CD4-positive, alpha-beta T cell treated with Interferon gamma for 1 hour (primary cell): ENCODE measurements around the gene SPOCK3.

Source experiments
- DNase-seq: peaks from one replicate; pipeline ENCODE4 v3.0.0-alpha.2; 2020

Gene SPOCK3

DNA sequence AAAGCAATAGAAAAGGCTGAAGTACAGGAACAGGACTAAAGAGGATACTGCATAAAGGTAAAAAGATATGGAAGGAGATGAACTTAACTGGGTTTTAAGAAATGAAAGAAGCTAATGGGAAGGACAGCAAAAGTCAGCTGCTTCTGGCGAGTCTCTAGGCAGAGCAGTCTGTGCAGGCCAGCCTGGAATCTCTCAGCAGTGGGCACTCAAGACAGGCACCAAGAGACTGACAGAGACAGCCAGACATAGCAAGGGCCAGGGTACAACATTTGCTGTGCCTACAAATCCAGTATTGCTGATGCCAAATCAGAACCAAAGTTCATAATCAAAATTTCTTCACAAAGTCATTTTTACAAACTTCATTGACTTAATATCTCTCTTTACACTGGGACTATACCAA, 62.4 kb downstream of the SPOCK3 start:
- DNase-seq: no peak

DNA sequence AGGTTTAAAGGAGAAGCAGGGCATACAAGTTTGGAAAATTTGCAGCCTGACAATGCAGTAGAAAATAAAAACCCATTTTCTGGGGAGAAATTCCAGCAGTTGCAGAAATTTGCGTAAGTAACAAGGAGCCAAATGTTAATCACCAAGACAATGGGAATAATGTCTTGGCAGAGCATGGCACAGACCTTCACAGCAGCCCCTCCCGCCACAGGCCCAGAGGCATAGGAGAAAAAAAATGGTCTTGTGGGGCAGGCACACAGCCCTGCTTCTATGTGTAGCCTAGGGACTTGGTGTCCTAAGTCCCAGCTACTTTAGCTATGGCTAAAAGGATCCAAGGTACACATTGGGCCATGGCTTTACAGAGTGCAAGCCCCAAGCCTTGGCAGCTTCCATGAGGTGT, 65.7 kb downstream of the SPOCK3 start:
- DNase-seq: no peak

DNA sequence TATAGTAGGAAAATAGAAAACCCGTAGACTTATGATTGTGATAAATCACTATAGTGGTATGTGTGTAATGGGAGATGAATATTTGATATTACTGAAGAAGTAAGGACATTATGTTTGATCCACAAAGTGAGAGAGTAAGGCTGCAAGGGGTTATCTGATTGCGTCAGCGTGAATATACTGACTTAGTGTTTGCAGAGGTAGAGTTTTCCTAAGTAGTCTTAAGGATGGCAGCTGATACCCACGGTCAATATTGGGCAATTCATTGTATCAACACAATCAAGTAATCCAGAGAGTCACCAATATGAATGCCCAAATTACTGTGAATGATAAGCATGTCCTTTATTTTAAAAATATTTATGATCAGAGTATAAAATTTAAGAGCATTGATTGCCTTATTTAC, 83.7 kb downstream of the SPOCK3 start:
- DNase-seq: no peak

DNA sequence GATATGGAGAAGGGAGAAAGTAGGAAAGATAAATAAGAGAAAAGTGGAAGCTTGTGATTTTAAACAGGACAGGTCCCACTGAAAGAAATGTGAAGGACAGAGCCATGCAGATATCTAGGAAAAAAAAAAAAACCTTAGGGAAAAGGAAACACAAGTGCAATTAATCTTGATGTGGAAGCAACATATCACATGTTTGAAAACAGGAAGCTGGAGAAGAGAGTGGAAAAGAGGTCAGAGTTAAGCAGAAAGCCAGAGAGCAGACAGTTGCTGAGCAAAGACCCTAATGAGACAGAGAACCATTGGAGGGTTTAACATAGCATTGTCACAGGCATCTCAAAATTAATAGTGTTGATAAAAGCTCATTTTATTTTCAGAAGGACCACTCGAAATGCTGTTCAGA, 89.7 kb downstream of the SPOCK3 start:
- DNase-seq: no peak

DNA sequence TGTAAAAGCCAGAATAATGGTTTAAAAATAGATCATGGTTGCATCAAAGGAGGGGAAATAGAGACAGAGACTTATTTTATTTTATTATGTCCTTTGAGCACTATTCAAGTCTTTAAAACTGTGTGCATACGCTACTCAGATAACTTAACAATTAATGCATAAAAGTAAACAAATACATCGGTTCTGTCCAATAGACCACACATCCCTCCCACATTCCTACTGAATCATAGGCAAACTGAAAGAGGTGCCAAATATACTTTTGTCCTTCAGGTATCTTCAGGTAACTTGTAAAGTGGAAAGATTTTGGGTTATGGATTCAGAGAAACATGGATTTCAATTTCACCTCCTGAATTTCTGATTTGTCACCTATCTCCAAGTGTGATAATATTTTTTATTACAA, 91.3 kb downstream of the SPOCK3 start:
- DNase-seq: no peak

DNA sequence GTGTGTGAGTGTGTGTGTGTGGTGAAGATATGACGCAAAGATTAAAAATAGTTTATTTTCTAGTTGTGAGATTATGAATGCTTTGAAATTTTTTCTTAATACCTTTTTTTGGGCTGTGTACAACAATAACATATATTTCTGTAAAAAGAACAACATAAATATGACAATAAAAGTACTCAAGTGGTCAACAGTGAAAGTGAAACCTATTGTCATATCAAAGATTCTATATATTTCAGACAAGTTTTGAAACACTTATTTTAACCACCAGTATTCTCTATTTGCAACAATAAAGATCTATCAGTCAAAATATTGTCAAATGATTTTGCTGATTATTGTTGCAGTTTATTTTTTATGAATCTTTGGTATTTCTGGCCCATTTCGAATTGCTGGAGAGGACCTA, 98.0 kb downstream of the SPOCK3 start:
- DNase-seq: no peak

DNA sequence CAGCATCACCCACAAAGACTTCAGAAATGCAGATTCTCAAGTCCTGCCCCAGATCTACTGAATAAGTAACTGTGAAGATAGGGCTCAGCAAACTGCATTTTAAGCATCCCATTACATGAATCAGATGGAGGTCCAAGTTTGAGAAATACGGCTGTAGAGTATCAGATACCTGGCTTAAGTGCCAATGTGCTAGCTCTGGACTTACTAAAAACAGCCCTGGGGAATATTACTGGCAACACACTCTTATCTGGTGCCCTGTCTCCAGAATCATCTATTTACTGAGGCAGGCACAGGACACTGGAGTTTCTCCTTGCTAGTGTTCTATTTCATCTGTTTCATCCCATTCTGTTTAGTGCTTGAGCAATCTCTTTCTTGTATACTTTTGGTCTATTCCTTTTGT, 105.1 kb downstream of the SPOCK3 start:
- no peak for DNase-seq

DNA sequence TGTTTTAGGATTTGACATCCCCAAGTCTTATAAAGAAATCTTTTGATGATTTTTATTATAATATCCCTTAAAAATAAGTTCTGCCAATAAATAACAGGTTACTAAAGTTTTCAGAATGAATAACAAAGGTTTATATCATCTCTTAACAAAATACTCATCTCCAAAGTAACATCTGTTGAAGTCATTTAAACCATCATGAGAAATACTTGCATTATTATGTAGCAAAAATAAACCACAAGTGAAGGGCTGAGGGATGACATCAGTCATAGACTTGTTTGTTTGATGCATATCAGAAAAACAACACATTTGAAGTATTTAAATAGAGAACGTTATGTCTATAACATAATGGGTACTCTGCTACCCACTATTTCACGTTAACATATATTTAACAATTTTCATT, 114.9 kb downstream of the SPOCK3 start:
- DNase-seq: no peak

DNA sequence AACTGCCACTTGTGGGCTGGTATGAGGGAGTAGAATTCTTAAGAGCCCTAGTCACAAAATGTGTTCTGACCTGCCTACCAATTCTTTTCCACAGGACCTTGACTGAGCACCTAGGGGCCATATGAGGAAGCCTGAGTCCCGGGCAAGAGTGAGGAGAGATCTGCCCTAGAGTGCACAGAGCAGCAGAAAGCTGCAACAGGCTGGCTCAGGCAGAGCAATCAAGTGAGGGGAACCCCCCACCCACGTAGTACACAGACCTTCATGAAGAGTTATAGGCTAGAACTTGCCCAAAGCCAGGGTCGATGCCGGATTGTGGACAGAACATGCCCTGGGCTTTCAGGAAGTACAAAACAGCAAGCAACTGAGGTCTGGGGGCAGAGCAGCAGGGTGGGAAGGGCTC, 117.0 kb downstream of the SPOCK3 start:
- no peak for DNase-seq

DNA sequence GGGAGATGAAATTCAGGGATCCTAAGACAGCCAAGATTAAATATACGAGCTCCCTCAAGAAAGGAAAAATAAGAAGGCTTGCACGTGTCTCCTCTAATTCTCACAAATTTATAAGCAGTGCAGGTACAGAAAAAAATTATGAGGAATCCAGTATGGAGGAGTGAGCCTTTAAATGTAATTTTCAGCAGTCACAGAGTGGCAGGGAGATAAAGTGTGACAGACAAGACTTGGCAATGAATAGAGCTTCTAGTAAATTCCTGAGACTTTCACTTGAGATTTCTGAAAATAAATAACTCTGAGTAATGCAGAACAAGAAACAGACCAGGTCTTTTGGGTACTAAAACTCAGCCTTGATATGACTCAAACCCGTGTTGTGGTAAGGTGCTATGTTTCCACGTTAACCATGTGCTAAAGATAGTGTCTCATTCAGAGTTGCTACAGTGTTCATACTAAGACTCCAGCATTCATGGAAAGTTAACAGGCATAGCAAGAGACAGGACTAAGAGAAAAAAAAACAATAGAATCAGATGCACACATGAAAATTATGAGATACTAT, 119.8 kb downstream of the SPOCK3 start:
- DNase-seq: no peak

DNA sequence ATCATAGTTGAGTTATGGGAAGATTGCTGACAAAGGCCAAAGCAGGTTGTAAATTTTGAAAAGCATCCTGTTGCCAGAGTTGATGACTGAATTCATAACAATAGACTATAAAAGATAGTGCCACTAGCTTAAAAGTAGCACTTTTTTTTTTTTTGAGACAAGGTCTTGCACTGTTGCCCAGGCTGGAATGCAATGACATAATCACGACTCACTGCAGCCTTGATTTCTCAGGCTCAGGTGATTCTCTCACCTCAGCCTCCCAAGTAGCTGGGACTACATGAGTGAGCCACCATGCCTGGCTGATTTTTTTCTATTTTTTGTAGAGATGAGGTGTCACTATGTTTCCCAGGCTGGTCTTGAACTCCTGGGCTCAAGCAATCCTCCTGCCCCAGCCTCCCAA, 122.7 kb downstream of the SPOCK3 start:
- no peak for DNase-seq

DNA sequence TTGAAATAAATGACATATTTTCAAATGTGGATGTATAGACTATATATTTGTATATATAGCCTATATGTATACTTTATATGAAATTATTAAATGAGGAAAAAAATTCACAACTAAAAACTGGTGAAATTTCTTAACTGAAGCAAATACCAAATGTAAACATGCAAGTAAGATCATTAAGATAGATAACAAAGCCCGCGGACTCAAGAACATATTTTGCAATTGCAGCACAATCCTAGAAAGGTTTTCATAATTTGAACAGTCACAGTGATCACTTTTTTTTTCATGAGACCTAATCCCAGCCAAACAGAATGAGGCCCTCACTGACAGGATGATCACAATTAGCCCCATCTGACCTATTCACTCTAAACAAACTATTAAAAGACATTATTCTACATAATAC, 123.2 kb downstream of the SPOCK3 start:
- no peak for DNase-seq

DNA sequence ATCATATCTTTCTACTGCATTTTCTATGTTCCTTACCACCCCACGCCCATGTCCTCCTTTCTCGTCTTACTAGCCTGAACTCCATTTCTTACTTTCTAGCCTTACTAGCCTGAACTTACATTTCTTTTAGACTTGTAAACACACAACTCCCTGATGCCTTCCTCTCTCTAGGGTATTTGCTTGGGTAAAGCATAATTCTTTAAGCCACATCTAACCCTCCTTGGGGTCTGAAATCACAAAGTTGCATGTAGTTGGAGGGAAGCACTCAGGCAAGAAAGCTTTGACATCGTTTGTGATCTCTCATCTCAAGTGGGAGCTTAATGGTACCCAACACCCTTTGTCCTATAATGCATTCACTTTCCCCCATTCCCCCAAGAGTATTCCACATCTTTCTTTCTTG, 124.4 kb downstream of the SPOCK3 start:
- no peak for DNase-seq

DNA sequence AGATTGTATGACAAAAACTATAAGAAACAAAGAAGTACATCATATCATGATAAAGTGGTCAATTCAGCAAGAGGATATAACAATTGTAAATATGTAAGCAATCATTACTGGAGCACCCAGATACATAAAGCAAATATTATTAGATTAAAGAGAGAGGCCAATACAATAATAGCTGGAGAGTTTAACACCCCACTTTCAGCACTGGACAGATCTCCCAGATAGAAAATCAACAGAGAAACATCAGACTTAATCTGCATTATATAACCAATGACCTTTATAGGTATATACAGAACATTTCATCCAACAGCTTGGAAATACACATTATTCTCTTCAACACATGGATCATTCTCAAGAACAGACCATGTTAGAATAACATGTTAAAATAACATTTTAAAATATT, 128.4 kb downstream of the SPOCK3 start:
- DNase-seq: no peak

DNA sequence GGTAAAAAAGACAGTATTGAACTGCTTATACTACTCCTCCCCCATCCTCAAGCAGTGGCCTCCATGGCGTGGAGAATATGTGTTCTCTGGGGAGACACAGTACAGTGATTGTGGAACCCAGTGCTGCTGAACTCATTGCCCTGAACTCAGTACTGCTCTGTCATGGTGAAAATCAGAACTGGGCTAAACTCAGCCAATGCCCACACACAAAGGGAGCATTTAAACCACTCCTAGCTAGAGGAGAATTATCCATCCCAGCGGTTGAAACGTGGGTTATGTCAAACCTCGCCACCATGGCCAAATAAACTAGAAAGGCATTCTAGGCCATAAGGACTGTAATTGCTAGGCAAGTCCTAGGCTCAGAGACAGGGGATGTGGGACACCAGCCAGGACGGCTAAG, 131.8 kb downstream of the SPOCK3 start:
- no peak for DNase-seq

DNA sequence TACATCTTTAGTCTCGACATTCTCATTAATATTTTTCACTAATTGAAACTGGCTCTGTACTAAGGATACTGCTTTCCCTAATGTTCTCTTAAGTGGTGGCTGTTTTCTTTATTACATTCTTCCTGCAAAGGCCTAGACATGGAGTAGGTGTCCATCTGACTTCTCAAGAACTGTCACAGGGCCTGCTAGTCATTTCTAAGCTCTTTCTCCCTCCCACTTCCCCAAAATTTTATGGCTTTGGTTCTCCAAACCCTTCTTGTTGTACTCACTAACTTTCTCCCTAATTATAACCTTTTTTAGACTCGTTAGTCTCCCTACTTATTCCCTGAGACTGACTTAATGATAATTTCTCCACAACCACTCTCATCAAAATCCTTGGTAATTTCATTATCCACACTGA, 133.3 kb downstream of the SPOCK3 start:
- DNase-seq: no peak

DNA sequence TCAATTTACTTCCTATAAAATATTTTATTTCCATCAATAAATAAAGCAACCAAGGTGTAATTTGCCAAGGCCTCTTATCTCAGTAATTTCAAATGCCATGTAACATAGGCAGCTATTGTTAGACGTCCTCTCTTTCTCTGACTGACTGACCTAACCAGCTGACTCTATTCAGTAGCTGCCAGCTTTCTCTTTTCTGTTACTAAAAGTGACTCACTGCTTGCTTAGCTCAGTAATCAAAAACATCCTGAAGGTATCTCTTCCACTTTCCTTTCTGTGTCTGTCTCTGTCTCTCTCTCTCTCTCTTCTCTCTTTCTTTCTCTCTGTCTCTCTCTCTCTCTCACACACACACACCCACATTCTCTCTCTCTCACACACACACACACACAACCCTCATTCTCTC, 134.2 kb downstream of the SPOCK3 start:
- no peak for DNase-seq

DNA sequence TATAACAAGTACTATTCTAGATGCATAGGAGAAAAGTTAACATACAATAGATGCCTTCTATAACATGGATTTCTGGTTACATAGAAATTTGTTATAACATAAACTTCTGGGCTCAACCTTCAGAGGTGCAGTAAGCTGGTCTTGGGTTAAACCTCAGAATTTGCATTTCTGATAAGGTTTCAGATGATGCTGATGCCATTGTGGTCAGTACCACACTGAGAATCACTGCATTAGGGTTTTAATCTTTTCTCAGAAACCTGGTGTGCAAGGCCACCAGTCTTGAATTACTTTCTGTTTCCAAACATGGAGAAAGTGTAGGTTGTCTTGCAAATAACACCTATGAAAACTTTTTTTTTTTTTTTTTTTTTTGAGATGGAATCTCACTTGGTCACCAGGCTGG, 146.2 kb downstream of the SPOCK3 start:
- DNase-seq: no peak

DNA sequence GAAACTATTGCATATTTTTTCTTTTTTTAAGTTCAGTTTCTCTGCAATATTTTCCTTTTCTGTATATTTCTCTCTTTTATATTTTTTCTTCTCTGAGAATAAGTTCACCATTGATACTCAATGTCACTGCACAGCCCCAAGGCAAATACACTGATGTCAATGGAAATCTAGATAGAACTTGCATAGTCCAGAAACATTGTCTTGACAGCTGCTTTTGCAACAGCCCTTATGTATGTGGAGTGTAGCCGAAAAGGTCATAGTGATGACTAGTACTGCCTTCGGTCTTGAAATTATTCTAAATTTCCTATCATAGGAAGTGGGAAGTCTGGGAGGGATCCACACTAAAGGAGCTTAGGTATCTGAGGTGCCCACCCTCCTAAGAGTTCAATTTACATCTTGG, 150.0 kb downstream of the SPOCK3 start:
- no peak for DNase-seq

DNA sequence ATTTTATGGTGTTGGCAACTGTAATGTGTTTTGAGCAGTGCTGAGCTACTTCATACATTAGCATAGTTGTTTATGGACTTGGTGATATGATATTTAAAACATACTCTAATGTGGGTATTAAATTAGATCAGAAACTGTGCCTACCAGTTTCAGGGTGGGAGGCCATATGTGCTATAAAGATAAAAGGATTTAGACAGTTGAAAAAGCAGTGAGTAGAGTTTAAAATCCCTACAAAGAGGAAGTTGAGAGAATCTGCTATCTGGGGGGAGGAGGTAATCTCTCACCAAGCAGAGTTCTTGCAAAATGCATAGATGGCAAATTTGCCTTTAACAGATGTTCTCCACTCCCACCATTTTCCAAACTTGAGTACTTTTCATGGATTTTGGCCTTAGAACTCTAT, 154.5 kb downstream of the SPOCK3 start:
- no peak for DNase-seq

DNA sequence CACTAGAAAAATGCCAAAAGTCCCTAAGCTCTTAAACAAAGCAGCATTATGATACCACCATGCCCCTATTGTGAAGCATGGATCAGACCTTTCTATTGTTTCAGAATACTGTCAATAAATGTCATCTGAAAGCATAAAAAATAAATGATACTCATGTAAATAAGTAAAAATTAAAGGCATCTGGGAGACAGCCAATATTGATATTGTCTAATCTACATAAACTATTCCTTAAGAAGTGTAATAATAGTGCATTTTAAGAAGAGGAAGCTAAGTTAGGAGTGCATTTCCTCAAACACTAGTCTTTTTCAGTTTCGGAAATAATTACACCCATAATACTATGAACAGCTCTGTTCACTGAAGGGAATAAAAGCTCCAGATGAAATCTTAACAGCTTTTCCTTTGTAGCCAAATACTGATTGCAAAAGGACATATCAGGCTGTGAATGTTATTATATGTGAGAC, 181.6 kb downstream of the SPOCK3 start:
- DNase-seq: no peak

DNA sequence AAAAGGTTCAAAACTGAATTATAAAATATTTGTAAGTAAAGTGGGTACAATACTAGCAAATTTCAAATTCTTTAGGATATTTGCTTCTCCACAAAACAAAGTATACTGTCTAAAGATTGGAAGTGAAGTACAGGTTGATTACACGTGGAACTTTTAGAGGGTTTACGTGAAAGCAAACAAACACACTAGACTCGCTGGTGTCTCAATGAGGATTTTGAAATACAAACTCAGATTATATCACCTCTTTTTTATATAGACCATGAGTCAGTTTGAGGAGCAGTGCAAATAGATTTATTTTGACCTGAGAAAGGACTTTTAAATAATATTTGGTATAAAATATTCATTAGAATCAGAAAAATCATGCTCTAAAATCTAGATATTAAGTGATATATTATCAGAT, 185.0 kb downstream of the SPOCK3 start:
- no peak for DNase-seq

DNA sequence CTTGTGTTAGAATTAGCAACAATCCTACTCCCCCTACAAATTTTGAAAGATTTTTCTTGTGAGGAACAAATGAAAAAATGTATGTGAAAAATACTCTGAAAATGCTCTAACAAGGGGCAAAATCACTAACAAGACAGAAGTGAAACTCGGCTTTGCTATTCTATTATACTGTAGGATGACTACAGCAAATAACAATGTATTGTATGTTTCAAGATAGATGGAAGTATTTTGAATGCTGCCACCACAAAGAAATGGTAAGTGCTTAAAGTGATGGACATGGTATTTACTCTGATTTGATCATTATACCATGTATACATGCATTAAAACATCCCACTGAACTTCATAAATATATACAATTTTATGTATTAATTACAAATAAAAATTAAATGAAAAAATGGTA, 192.8 kb downstream of the SPOCK3 start:
- DNase-seq: no peak

DNA sequence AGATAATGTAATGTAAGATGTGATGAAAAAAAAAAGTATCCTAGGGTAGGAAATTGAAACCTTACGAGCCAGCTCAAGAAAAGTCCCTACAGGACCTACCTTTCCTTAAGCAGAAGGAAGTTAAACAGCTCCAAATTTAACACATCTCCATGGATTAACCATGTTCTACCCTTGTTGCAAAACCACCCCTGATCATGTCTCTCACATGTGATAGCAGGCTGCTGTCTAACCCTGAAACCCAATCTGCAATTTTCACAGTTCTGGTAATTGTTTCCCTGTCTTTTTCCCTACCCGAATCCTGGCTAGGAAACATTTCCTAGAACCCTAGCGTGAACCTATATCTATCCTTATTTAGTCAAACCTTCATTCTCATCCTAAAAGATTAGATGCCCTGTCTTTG, 198.9 kb downstream of the SPOCK3 start:
- no peak for DNase-seq

DNA sequence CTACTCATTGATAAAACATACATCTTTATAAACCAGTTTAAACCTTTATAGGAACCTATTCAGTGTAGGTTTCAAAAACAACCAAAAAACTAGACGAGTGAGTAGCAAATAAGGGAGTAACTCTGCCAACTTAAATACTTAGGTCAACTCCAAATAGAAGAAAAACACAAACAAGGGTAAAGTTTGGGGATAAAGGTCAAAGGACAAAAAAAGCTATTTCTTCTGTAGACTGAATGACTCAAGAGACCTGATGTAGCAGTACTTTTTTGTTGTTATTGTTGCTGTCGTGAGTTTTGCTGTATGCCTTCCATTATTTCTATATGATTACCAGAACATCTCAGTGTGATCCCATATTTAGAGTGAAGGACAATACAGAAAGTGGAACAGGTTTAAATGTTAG, 199.3 kb downstream of the SPOCK3 start:
- no peak for DNase-seq

DNA sequence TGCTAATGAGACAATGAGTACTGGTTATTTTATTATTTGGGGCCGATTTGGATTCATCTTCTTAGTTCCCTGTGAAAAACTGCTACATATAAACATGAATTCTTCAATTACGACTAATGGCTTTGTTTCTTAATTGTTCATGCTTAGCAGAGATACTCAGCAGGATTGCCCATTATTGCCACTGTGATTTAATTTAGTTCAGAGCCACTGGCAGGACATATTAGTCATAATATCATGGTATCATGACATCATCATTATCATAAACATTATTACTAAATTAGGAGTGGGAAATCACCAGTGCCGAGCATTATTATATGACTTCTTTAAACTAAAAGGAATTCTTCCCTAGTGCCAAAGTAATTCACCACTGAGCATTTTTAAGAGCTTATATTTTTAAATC, 201.4 kb downstream of the SPOCK3 start:
- DNase-seq: no peak
